Measurements from ENCODE around the gene PPP1CA.

PPP1CA gene

DNA sequence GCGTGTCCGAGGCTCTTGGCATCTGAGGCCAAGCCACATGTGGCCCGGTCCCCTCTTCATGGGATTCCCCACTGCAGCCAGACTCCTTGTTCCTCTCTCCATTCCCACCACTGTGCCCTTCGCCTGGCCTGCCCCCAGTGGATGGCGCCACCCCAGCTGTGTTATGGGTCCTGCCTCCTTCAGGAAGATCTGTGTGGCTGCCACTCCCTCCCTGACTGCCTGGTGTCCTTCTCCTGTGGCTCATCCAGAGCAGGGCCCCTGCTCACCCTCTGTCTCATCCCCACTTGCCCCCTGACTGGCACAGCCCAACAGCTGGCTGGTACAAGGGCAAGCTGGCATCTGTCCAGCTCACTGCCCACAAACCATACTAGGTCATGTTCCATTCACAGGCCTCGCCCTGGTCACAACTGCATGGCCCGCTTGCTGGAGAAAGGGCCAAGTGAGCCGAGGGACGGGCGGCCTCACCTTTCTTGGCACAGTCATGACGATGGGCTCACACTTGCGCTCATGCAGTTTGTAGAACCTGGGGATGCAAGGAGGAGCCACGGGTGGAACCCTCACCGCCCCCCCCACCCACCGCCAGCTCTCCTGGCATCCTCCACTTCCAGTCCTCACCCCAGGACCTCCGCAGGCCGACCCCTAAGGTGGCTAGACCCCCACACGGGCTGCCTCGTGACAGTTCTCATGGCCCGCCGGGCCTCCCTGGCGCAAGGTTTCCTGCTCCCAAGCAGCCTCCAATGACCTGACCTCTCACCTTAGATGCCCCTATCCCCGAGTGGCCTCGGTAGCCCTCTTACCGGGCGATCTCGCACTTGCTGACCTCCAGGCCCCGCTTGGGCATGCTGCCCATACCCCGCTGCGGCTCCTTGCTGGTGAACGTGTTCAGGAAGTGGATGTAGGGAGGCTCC lies 37.9 kb upstream of the PPP1CA start:
- Histone ChIP-seq H3K4me2 (ENCODE audit: low read length) (peak overlapping the region; percentile 99), H2AFZ (ENCODE audit: low read depth, low read length) (no peak overlapping the region), H3K36me3 (replicated peaks; ENCODE audit: low read depth, low read length) (peaks cover 23% of the 10 kb centered on the region), H3K4me3 (ENCODE audit: low read length) (peak overlapping the region; percentile 83), H3K79me2 (ENCODE audit: low read length) (peaks cover 43% of the 10 kb centered on the region), H4K20me1 (ENCODE audit: insufficient read depth, low read length) (no peaks in the 10 kb centered on the region), H3K4me1 (ENCODE audit: low read length) (peaks cover 56% of the 10 kb centered on the region), H3K9ac (ENCODE audit: low read length) (peak overlapping the region; percentile 99; the same call in 1 of the 2 replicates), H3K27ac (ENCODE audit: low read length) (peak overlapping the region; percentile 96), H3K27me3 (ENCODE audit: low read depth, low read length) (no peaks in the 10 kb centered on the region), H3K9me3 (ENCODE audit: insufficient read depth, low read length) (no peaks in the 10 kb centered on the region)
- TF ChIP-seq, protein P1, sequence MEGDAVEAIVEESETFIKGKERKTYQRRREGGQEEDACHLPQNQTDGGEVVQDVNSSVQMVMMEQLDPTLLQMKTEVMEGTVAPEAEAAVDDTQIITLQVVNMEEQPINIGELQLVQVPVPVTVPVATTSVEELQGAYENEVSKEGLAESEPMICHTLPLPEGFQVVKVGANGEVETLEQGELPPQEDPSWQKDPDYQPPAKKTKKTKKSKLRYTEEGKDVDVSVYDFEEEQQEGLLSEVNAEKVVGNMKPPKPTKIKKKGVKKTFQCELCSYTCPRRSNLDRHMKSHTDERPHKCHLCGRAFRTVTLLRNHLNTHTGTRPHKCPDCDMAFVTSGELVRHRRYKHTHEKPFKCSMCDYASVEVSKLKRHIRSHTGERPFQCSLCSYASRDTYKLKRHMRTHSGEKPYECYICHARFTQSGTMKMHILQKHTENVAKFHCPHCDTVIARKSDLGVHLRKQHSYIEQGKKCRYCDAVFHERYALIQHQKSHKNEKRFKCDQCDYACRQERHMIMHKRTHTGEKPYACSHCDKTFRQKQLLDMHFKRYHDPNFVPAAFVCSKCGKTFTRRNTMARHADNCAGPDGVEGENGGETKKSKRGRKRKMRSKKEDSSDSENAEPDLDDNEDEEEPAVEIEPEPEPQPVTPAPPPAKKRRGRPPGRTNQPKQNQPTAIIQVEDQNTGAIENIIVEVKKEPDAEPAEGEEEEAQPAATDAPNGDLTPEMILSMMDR (IDR thresholded peaks at IDR 0.05; ENCODE audit: low read depth, low read length): peak; percentile 55
- TF ChIP-seq EZH2phosphoT487 (IDR thresholded peaks at IDR 0.05; ENCODE audit: low read depth): no peak

DNA sequence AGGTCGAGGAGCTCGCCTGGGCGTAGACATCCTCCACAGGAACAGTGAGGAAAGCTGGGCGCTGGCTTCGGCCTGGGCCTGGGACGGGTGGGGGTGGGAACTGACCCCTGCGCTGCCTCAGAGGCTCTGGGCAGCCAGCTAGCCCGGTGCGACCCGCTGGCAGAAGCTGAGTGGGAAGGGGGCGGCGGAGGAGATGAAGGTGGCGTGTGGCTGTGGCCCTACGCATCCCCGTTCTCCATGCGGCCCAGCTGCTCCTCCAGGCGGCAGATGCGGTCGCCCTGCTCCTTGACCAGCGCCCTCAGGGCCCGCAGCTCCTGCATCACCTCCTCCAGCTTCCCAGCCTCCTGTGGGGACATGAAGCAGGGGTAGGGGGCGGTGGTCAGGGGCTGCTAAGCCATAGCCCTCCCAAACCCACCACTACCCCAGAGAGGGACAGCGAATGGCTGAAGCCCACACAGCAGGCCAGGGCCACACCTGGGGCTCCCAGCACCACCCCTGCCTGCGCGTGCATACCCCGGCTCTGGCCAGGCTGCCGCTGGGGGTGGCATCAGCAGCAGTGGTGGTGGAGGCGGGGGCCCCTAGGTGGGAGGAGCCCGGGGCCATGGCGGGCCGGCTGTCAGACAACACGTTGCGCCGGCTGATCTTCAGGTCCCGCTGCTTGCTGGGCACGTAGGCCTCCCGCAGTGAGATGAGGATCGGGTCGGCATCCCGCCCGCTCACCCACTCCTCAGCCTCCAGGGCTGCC lies 36.7 kb upstream of the PPP1CA start:
- H4K20me1 ChIP-seq (ENCODE audit: insufficient read depth, low read length): no peaks in the 10 kb centered on the region
- H3K9me3 ChIP-seq (ENCODE audit: insufficient read depth, low read length): no peaks in the 10 kb centered on the region
- peak overlapping the region; percentile 99 for H3K4me2 ChIP-seq (ENCODE audit: low read length)
- no peak overlapping the region for H2AFZ ChIP-seq (ENCODE audit: low read depth, low read length)
- peak overlapping the region; percentile 99 for H3K9ac ChIP-seq (ENCODE audit: low read length)
- H3K27ac ChIP-seq (ENCODE audit: low read length): peak overlapping the region; percentile 96
- H3K4me1 ChIP-seq (ENCODE audit: low read length): peaks cover 62% of the 10 kb centered on the region
- peaks cover 34% of the 10 kb centered on the region for H3K36me3 ChIP-seq (replicated peaks; ENCODE audit: low read depth, low read length)
- peak overlapping the region; percentile 83 for H3K4me3 ChIP-seq (ENCODE audit: low read length)
- no peaks in the 10 kb centered on the region for H3K27me3 ChIP-seq (ENCODE audit: low read depth, low read length)
- TF ChIP-seq EZH2phosphoT487 (IDR thresholded peaks at IDR 0.05; ENCODE audit: low read depth): no peak
- TF ChIP-seq, protein P1 (IDR thresholded peaks at IDR 0.05; ENCODE audit: low read depth, low read length): peak; percentile 22
- H3K79me2 ChIP-seq (ENCODE audit: low read length): peaks cover 48% of the 10 kb centered on the region

DNA sequence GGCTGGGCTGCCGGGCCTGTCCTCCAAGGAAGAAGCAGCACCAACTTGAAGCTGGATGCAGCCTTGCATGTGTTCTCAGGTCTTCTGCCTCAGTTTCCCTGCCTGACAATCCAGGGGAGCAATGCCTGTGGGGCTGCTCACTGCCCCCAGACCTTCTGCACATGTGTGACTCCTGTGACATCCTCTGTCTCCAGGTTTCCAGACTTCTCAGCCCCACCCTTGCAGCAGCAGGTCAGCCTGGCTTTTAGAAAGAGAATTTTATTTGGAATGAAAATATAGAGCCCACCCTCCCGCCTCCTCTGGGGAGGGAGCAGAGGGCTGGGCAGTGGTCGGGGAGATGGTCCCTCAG lies 36.1 kb upstream of the PPP1CA start:
- peaks cover 39% of the 10 kb centered on the region for H3K36me3 ChIP-seq (replicated peaks; ENCODE audit: low read depth, low read length)
- peak overlapping the region; percentile 99 for H3K9ac ChIP-seq (ENCODE audit: low read length)
- no peaks in the 10 kb centered on the region for H3K27me3 ChIP-seq (ENCODE audit: low read depth, low read length)
- H3K9me3 ChIP-seq (ENCODE audit: insufficient read depth, low read length): no peaks in the 10 kb centered on the region
- peak overlapping the region; percentile 83 for H3K4me3 ChIP-seq (ENCODE audit: low read length)
- TF ChIP-seq, protein P1 (IDR thresholded peaks at IDR 0.05; ENCODE audit: low read depth, low read length): no peak
- no peak for TF ChIP-seq EZH2phosphoT487 (IDR thresholded peaks at IDR 0.05; ENCODE audit: low read depth)
- peaks cover 60% of the 10 kb centered on the region for H3K4me1 ChIP-seq (ENCODE audit: low read length)
- H2AFZ ChIP-seq (ENCODE audit: low read depth, low read length): no peak overlapping the region
- peak overlapping the region; percentile 96 for H3K27ac ChIP-seq (ENCODE audit: low read length)
- H4K20me1 ChIP-seq (ENCODE audit: insufficient read depth, low read length): no peaks in the 10 kb centered on the region
- peaks cover 48% of the 10 kb centered on the region for H3K79me2 ChIP-seq (ENCODE audit: low read length)
- peak overlapping the region; percentile 99 for H3K4me2 ChIP-seq (ENCODE audit: low read length)

Data from OCI-LY3 (cell line).